Measurements from ENCODE around the gene KMO.

GRCh38 chr1:241638099-241638682 is 106.0 kb downstream of the KMO start:
- no peak for TF ChIP-seq POLR2AphosphoS5 (IDR thresholded peaks at IDR 0.05)
- no peak for TF ChIP-seq CTCF (IDR thresholded peaks at IDR 0.05)
- TF ChIP-seq EP300 (IDR thresholded peaks at IDR 0.05) = no peak
